GM12878 (cell line): ENCODE data around the gene DLG2. TPM values are rescaled to one million over a fixed set of nuclear protein-coding genes. Genes with fewer than 3 reads are reported as not detected.

Experiments used
- ATAC-seq: fragments of 200-7000 bp; cut with Tn5 transposase; 3 replicates; pipeline ENCODE4 v1.9.1; 2020; ENCODE audit warnings: mild to moderate bottlenecking, moderate library complexity
- BruUV-seq: library from RNA; stranded (reverse); fragments of 400-500 nt; replicated peaks from 2 replicates; lab custom pipeline; 2021; lab: Mats Ljungman, UMichigan
- CTCF ChIA-PET: fragments of 300-600 bp; sonication (Branson Sonifier 250); formaldehyde crosslinking; extraction: SDS; loops from one replicate; lab custom pipeline; 2021; ENCODE audit warnings: inconsistent platforms; lab: Yijun Ruan, JAX
- POLR2A ChIA-PET: fragments of 350-600 bp; formaldehyde crosslinking; extraction: SDS; loops from one replicate; lab custom pipeline; 2021; ENCODE audit warnings: inconsistent platforms; lab: Charles Lee
- RAD21 ChIA-PET: fragments of 300-600 bp; sonication (Branson Sonifier 250); formaldehyde crosslinking; loops from one replicate; lab custom pipeline; 2023; ENCODE audit warnings: antibody characterized with exemption; ENCODE audit not compliant: unreplicated experiment; lab: Charles Lee
- SMC1A ChIA-PET: fragments of 300-600 bp; sonication (Branson Sonifier 250); formaldehyde crosslinking; loops from one replicate; lab custom pipeline; 2023; ENCODE audit not compliant: unreplicated experiment, uncharacterized antibody; lab: Charles Lee
- DNase-seq: peaks from one replicate; pipeline ENCODE4 v3.0.0-alpha.2; 2011; ENCODE audit warnings: low read depth, low spot score
- FAIRE-seq: peaks from 3 replicates; lab custom pipeline; 2011; peaks lifted over from hg19 to GRCh38; lab: Jason Lieb, UNC
- H2AFZ ChIP-seq: 2 replicates; pipeline ENCODE4 v1.6.0; 2011; ENCODE audit warnings: low read depth, low read length, control low read depth; ENCODE audit not compliant: control insufficient read depth
- H3K27ac ChIP-seq: 2 replicates; pipeline ENCODE4 v1.5.1; 2011; ENCODE audit warnings: control low read depth; ENCODE audit not compliant: control insufficient read depth, insufficient read depth
- H3K27me3 ChIP-seq, 2 experiments: replicated peaks in 1 of 2; 2 replicates each; pipeline versions ENCODE4 v1.6.0 to v1.6.1; 2011; ENCODE audit warnings: low read length in 1 of 2; ENCODE audit not compliant: control insufficient read depth in 2 of 2, insufficient read depth in 2 of 2
- H3K36me3 ChIP-seq, 2 experiments: 2 replicates each; pipeline ENCODE4 v1.5.1; 2011; ENCODE audit warnings: low read length in 1 of 2; ENCODE audit not compliant: control insufficient read depth in 2 of 2, insufficient read depth in 2 of 2
- H3K4me1 ChIP-seq: 2 replicates; pipeline ENCODE4 v1.6.1; 2011; ENCODE audit warnings: mild to moderate bottlenecking, low read length, moderate library complexity, mixed read lengths; ENCODE audit not compliant: control insufficient read depth, insufficient read depth
- H3K4me2 ChIP-seq: 2 replicates; pipeline ENCODE4 v1.6.0; 2011; ENCODE audit warnings: control low read depth; ENCODE audit not compliant: control insufficient read depth, insufficient read depth
- H3K4me3 ChIP-seq: fragments of 200-600 bp; sonication (generic); 2 replicates; pipeline ENCODE4 v1.5.1; 2016
- H3K79me2 ChIP-seq: 2 replicates; pipeline ENCODE4 v1.6.0; 2011; ENCODE audit warnings: low read length; ENCODE audit not compliant: control insufficient read depth, insufficient read depth
- H3K9ac ChIP-seq: 2 replicates; pipeline ENCODE4 v1.8.0; 2011; ENCODE audit warnings: low read length, control low read depth, mixed read lengths; ENCODE audit not compliant: control insufficient read depth, insufficient read depth
- H3K9me3 ChIP-seq: replicated peaks from 3 replicates; pipeline ENCODE4 v1.5.1; 2011; ENCODE audit warnings: mild to moderate bottlenecking, low read length; ENCODE audit not compliant: control insufficient read depth, insufficient read depth
- H4K20me1 ChIP-seq: 2 replicates; pipeline ENCODE4 v1.6.0; 2011; ENCODE audit not compliant: control insufficient read depth, insufficient read depth
- BACH1 ChIP-seq: fragments of 450-650 bp; IDR thresholded peaks from 2 replicates; pipeline ENCODE4 v1.6.1; 2017; ENCODE audit warnings: mild to moderate bottlenecking, borderline replicate concordance
- HDAC6 ChIP-seq: fragments of 200-600 bp; sonication (generic); IDR thresholded peaks from one replicate; pipeline ENCODE4 v1.8.0; 2017; ENCODE audit warnings: antibody characterized with exemption; ENCODE audit not compliant: unreplicated experiment
- IKZF1 ChIP-seq: fragments of 450-650 bp; conservative IDR thresholded peaks from 2 replicates; pipeline ENCODE4 v1.6.1; 2017; ENCODE audit warnings: antibody characterized with exemption, mild to moderate bottlenecking
- NKRF ChIP-seq: fragments of 450-650 bp; conservative IDR thresholded peaks from 2 replicates; pipeline ENCODE4 v1.6.1; 2017; ENCODE audit warnings: mild to moderate bottlenecking, moderate library complexity
- PAX8 ChIP-seq: fragments of 450-650 bp; IDR thresholded peaks from 2 replicates; pipeline ENCODE4 v1.6.1; 2017; ENCODE audit warnings: mild to moderate bottlenecking, moderate library complexity
- PML ChIP-seq: IDR thresholded peaks from 2 replicates; pipeline ENCODE4 v1.6.1; 2012; ENCODE audit warnings: low read length, inconsistent platforms
- REST ChIP-seq: IDR thresholded peaks from 2 replicates; pipeline ENCODE4 v1.6.1; 2012; ENCODE audit warnings: mild to moderate bottlenecking, low read depth, low read length
- RUNX3 ChIP-seq: IDR thresholded peaks from 2 replicates; pipeline ENCODE4 v1.6.1; 2012; ENCODE audit warnings: low read length, inconsistent platforms
- SMAD5 ChIP-seq: IDR thresholded peaks from 2 replicates; pipeline ENCODE4 v1.6.1; 2016; ENCODE audit warnings: antibody characterized with exemption, low read depth
- SREBF1 ChIP-seq: IDR thresholded peaks from 2 replicates; pipeline ENCODE4 v1.6.1; 2012; ENCODE audit warnings: mild to moderate bottlenecking, low read length
- SRF ChIP-seq, 2 experiments: IDR thresholded peaks; 2 replicates each; pipeline ENCODE4 v1.6.1; 2011; ENCODE audit warnings: low read depth in 2 of 2, low read length in 2 of 2, mild to moderate bottlenecking in 1 of 2, moderate library complexity in 1 of 2
- SUZ12 ChIP-seq: fragments of 200-600 bp; sonication (generic); IDR thresholded peaks from one replicate; pipeline ENCODE4 v1.6.1; 2018; ENCODE audit warnings: antibody characterized with exemption, mild to moderate bottlenecking; ENCODE audit not compliant: unreplicated experiment
- ZZZ3 ChIP-seq: IDR thresholded peaks from 2 replicates; pipeline ENCODE4 v1.6.1; 2011; ENCODE audit warnings: low read depth; ENCODE audit not compliant: control insufficient read depth, insufficient read length
- WGBS: methylation state at CpG from one replicate; pipeline ENCODE4 v1.1.6; 2016; ENCODE audit warnings: low lambda C conversion rate; ENCODE audit not compliant: insufficient replicate concordance, insufficient coverage; ENCODE audit errors: missing lambda C conversion rate; 5-methylcytosine and 5-hydroxymethylcytosine counted together
- in situ Hi-C: fragments of 300-500 bp; cut with MboI; formaldehyde crosslinking; loops from 9 replicates; pipeline ENCODE4 v1.14.3; 2018; ENCODE audit warnings: mixed read lengths
- intact Hi-C: fragments of 100-400 bp; cut with micrococcal nuclease; formaldehyde crosslinking; loops from one replicate; pipeline ENCODE4 v1.14.2; 2022; ENCODE audit not compliant: unreplicated experiment
- polyA plus RNA-seq, 11 experiments: library from polyadenylated mRNA; depleted of rRNA in 4 of 11; unstranded in 6 of 11; stranded (reverse) in 5 of 11; fragments of >200 nt; fragmentation: Nextera tagmentation in 4 of 11; fragmentation: Illumina TruSeq in 1 of 11; extraction: Ambion mirVana in 4 of 11; extraction: Trizol in 1 of 11; gene quantifications; 1 replicate in 1 of 11; 2 replicates in 10 of 11; pipeline versions ENCODE4 v1.2.1 to v1.2.3, GENCODE V29; 2011 to 2016; ENCODE audit warnings: inconsistent platforms in 2 of 11, missing spikeins in 2 of 11, low read depth in 1 of 11
- total RNA-seq, 4 experiments: library from RNA; depleted of rRNA in 3 of 4; stranded (reverse); fragments of >200 nt in 3 of 4; fragmentation: Illumina TruSeq in 1 of 4; extraction: Trizol in 1 of 4; gene quantifications; 2 replicates each; pipeline versions ENCODE4 v1.2.1 to v1.2.3, GENCODE V29; 2013 to 2021
- TF ChIP-seq, protein P1 (sequence below): fragments of 450-650 bp; IDR thresholded peaks from 2 replicates; pipeline ENCODE4 v1.6.1; 2017; ENCODE audit warnings: mild to moderate bottlenecking, moderate library complexity

Gene DLG2
- total and polyA plus RNA-seq, 10 of the 15 experiments (the other 5 are each of a cell fraction or from before 2014, with no cell fraction given) = 0.09 to 0.98 (median 0.35) TPM

- no peak for ATAC-seq
- ChIA-PET POLR2A (no interaction called here), CTCF (no interaction called here), SMC1A (no interaction called here)
- intact Hi-C loops = no loop called here
- BruUV-seq = no TSS peak
- H2AFZ ChIP-seq = no peak overlapping the region
- no peaks in the 10 kb centered on the region for H3K79me2 ChIP-seq
- no peak for FAIRE-seq
- no peaks in the 10 kb centered on the region for H3K4me1 ChIP-seq
- TF ChIP-seq HDAC6 (no peak), SMAD5 (no peak), PML (no peak), ZZZ3 (no peak), PAX8 (no peak), RUNX3 (no peak), REST (no peak), BACH1 (no peak), NKRF (no peak), SUZ12 (no peak), SREBF1 (no peak), IKZF1 (no peak), SRF (IDR thresholded peaks at IDR 0.05; ENCODE audit: low read depth in 2 of 2, low read length in 2 of 2) (no peak)
- TF ChIP-seq, protein P1, sequence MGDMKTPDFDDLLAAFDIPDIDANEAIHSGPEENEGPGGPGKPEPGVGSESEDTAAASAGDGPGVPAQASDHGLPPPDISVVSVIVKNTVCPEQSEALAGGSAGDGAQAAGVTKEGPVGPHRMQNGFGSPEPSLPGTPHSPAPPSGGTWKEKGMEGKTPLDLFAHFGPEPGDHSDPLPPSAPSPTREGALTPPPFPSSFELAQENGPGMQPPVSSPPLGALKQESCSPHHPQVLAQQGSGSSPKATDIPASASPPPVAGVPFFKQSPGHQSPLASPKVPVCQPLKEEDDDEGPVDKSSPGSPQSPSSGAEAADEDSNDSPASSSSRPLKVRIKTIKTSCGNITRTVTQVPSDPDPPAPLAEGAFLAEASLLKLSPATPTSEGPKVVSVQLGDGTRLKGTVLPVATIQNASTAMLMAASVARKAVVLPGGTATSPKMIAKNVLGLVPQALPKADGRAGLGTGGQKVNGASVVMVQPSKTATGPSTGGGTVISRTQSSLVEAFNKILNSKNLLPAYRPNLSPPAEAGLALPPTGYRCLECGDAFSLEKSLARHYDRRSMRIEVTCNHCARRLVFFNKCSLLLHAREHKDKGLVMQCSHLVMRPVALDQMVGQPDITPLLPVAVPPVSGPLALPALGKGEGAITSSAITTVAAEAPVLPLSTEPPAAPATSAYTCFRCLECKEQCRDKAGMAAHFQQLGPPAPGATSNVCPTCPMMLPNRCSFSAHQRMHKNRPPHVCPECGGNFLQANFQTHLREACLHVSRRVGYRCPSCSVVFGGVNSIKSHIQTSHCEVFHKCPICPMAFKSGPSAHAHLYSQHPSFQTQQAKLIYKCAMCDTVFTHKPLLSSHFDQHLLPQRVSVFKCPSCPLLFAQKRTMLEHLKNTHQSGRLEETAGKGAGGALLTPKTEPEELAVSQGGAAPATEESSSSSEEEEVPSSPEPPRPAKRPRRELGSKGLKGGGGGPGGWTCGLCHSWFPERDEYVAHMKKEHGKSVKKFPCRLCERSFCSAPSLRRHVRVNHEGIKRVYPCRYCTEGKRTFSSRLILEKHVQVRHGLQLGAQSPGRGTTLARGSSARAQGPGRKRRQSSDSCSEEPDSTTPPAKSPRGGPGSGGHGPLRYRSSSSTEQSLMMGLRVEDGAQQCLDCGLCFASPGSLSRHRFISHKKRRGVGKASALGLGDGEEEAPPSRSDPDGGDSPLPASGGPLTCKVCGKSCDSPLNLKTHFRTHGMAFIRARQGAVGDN = no peak
- TF ChIP-seq, all 136 proteins: peak for 0
- no peak overlapping the region for H3K27ac ChIP-seq
- 71% methylated on average over 1 of the region's 1 CpG for WGBS
- no peaks in the 10 kb centered on the region for H3K9me3 ChIP-seq
- no peak overlapping the region for H3K4me3 ChIP-seq
- no peaks in the 10 kb centered on the region for H4K20me1 ChIP-seq
- RAD21 ChIA-PET = interaction anchor here (0.6 kb wide), 1 partner anchor 742 kb away, joined by 4 read pairs; no protein-coding TSS in a partner anchor
- no peaks in the 10 kb centered on the region for H3K36me3 ChIP-seq
- in situ Hi-C loops = no loop called here
- DNase-seq = no peak
- peaks cover 0 to 3% of the 10 kb centered on the region in 2 experiments; a peak in 2 of 4 replicates for H3K27me3 ChIP-seq
- H3K4me2 ChIP-seq = no peak overlapping the region
- no peak overlapping the region for H3K9ac ChIP-seq
Measured at GRCh38 chr11:84724256-84724655, 902.9 kb downstream of the DLG2 start.
